GM21619 (cell line): ENCODE data around the gene PCDHA8.
"Not testable (repeated sequence)": the region's sequence is repeated elsewhere in the genome, so short reads cannot be mapped to it uniquely, and the experiment has no call there.

Experiments
- ATAC-seq: cut with Tn5 transposase; IDR thresholded peaks from one replicate; pipeline ENCODE4 v1.9.1; 2021; ENCODE audit not compliant: unreplicated experiment

Gene PCDHA8

DNA sequence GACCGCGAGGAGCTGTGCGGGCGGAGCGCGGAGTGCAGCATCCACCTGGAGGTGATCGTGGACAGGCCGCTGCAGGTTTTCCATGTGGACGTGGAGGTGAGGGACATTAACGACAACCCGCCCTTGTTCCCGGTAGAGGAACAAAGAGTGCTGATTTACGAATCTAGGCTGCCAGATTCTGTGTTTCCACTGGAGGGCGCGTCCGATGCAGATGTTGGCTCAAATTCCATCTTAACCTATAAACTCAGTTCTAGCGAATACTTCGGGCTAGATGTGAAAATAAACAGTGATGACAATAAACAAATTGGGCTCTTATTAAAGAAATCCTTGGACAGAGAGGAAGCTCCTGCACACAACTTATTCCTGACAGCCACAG, 12.6 kb upstream of the PCDHA8 start:
- ATAC-seq: no peak

DNA sequence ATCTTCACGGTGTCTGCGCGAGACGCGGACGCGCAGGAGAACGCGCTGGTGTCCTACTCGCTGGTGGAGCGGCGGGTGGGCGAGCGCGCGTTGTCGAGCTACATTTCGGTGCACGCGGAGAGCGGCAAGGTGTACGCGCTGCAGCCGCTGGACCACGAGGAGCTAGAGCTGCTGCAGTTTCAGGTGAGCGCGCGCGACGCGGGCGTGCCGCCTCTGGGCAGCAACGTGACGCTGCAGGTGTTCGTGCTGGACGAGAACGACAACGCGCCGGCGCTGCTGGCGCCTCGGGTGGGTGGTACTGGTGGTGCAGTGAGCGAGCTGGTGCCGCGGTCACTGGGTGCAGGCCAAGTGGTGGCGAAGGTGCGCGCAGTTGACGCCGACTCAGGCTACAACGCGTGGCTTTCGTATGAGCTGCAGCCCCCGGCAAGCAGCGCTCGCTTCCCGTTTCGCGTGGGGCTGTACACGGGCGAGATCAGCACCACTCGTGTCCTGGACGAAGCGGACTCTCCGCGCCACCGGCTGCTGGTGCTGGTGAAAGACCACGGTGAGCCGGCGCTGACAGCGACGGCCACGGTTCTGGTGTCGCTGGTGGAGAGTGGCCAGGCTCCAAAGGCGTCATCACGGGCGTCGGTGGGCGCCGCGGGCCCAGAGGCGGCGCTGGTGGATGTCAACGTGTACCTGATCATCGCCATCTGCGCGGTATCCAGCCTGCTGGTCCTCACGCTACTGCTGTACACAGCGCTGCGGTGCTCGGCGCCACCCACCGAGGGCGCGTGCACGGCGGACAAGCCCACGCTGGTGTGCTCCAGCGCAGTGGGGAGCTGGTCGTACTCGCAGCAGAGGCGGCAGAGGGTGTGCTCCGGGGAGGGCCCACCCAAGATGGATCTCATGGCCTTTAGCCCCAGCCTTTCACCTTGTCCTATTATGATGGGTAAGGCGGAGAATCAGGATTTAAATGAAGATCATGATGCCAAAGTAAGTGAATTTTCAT, 11.2 kb upstream of the PCDHA8 start:
- ATAC-seq: not testable (repeated sequence)

- no peak for ATAC-seq
Measured at GRCh38 chr5:140833993-140834392, 7.0 kb upstream of the PCDHA8 start, which contains the start of gene PCDHA7. Gene PCDHA7, plus strand, starts transcription at chr5:140834269. Its CDS starts 115 bp downstream, at chr5:140834384.

- not testable (repeated sequence) for ATAC-seq
Measured at GRCh38 chr5:140834439-140835008, 6.5 kb upstream of the PCDHA8 start.

DNA sequence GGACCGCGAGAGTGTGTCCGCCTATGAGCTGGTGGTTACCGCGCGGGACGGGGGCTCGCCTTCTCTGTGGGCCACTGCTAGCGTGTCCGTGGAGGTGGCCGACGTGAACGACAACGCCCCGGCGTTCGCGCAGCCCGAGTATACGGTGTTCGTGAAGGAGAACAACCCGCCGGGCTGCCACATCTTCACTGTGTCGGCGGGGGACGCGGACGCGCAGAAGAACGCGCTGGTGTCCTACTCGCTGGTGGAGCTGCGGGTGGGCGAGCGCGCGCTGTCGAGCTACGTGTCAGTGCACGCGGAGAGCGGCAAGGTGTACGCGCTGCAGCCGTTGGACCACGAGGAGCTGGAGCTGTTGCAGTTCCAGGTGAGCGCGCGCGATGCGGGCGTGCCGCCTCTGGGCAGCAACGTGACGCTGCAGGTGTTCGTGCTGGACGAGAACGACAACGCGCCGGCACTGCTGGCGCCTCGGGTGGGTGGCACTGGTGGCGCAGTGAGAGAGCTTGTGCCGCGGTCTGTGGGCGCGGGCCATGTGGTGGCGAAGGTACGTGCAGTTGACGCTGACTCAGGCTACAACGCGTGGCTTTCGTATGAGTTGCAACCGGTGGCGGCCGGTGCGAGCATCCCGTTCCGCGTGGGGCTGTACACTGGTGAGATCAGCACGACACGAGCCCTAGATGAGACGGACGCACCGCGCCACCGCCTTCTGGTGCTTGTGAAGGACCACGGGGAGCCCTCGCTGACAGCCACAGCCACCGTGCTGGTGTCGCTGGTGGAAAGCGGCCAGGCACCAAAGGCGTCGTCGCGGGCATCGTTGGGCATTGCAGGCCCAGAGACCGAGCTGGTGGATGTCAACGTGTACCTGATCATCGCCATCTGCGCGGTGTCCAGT, 5.1 kb upstream of the PCDHA8 start:
- ATAC-seq: no peak

DNA sequence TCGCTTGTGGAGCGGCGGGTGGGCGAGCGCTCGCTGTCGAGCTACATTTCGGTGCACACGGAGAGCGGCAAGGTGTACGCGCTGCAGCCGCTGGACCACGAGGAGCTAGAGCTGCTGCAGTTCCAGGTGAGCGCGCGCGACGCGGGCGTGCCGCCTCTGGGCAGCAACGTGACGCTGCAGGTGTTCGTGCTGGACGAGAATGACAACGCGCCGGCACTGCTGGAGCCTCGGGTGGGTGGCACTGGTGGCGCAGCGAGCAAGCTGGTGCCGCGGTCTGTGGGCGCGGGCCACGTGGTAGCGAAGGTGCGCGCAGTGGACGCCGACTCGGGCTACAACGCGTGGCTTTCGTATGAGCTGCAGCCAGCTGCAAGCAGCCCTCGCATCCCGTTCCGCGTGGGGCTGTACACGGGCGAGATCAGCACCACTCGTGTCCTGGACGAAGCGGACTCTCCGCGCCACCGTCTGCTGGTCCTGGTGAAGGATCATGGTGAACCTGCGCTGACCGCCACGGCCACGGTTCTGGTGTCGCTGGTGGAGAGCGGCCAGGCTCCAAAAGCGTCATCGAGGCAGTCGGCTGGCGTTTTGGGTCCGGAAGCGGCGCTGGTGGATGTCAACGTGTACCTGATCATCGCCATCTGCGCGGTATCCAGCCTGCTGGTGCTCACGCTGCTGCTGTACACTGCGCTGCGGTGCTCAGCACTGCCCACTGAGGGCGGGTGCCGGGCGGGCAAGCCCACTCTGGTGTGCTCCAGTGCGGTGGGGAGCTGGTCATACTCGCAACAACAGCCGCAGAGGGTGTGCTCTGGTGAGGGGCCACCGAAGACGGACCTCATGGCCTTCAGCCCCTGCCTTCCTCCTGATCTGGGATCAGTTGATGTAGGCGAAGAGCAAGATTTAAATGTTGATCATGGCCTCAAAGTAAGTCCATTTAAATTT, 2.1 kb downstream of the PCDHA8 start:
- ATAC-seq: no peak

GRCh38 chr5:140848139-140849102, 7.4 kb downstream of the PCDHA8 start, which contains the start of gene PCDHA9:
Gene PCDHA9, plus strand, starts transcription at chr5:140848382. Its CDS starts 114 bp downstream, at chr5:140848496.
- not testable (repeated sequence) for ATAC-seq

DNA sequence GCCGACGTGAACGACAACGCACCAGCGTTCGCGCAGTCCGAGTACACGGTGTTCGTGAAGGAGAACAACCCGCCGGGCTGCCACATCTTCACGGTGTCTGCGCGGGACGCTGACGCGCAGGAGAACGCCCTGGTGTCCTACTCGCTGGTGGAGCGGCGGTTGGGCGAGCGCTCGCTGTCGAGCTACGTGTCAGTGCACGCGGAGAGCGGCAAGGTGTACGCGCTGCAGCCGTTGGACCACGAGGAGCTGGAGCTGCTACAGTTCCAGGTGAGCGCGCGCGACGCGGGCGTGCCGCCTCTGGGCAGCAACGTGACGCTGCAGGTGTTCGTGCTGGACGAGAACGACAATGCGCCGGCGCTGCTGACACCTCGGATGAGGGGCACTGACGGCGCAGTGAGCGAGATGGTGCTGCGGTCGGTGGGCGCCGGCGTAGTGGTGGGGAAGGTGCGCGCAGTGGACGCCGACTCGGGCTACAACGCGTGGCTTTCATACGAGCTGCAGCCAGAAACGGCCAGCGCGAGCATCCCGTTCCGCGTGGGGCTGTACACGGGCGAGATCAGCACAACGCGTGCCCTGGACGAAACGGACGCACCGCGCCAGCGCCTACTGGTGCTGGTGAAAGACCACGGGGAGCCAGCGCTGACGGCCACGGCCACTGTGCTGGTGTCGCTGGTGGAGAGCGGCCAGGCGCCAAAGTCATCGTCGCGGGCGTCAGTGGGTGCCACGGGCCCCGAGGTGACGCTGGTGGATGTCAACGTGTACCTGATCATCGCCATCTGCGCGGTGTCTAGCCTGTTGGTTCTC, 9.0 kb downstream of the PCDHA8 start:
- not testable (repeated sequence) for ATAC-seq

DNA sequence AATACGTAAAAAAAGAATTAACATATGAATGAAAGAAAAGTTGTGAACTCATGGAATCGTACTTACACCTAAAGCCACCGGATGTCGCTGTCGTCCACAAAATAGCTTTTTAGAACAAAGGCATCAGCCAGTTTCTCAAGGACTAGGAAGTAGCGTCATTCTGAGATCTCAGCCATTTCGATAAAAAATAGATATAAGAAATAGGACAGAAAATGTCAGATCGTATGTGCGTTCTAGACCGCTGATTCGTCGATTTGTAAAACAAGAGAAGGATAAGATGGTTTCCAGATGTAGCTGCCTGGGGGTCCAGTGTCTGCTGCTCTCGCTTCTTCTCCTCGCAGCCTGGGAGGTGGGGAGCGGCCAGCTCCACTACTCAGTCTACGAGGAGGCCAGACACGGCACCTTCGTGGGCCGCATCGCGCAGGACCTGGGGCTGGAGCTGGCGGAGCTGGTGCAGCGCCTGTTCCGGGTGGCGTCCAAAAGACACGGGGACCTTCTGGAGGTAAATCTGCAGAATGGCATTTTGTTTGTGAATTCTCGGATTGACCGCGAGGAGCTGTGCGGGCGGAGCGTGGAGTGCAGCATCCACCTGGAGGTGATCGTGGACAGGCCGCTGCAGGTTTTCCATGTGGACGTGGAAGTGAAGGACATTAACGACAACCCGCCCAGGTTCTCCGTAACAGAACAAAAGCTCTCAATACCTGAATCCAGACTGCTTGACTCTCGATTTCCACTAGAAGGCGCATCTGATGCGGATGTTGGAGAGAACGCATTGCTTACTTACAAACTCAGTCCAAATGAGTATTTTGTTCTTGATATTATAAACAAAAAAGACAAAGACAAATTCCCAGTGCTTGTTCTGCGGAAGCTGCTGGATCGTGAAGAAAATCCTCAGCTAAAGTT, 15.0 kb downstream of the PCDHA8 start, which contains the start of gene PCDHA10:
TSS of gene PCDHA10 (plus strand) at position 126 of the 903 bp plus-strand sequence. CDS start at position 278, 152 bp downstream.
- ATAC-seq: no peak

DNA sequence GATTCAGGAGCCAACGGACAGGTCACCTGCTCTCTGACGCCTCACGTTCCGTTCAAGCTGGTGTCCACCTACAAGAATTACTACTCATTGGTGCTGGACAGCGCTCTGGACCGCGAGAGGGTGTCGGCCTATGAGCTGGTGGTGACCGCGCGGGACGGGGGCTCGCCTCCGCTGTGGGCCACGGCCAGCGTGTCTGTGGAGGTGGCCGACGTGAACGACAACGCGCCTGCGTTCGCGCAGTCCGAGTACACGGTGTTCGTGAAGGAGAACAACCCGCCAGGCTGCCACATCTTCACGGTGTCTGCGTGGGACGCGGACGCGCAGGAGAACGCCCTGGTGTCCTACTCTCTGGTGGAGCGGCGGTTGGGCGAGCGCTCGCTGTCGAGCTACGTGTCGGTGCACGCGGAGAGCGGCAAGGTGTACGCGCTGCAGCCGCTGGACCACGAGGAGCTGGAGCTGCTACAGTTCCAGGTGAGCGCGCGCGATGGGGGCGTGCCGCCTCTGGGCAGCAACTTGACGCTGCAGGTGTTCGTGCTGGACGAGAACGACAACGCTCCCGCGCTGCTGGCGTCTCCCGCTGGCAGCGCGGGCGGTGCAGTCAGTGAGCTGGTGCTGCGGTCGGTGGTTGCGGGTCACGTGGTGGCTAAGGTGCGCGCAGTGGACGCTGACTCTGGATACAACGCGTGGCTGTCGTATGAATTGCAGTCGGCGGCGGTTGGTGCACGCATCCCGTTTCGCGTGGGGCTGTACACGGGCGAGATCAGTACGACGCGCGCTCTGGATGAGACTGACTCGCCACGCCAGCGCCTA, 16.4 kb downstream of the PCDHA8 start:
- no peak for ATAC-seq

GRCh38 chr5:140857987-140858240, 16.9 kb downstream of the PCDHA8 start:
- ATAC-seq: no peak

DNA sequence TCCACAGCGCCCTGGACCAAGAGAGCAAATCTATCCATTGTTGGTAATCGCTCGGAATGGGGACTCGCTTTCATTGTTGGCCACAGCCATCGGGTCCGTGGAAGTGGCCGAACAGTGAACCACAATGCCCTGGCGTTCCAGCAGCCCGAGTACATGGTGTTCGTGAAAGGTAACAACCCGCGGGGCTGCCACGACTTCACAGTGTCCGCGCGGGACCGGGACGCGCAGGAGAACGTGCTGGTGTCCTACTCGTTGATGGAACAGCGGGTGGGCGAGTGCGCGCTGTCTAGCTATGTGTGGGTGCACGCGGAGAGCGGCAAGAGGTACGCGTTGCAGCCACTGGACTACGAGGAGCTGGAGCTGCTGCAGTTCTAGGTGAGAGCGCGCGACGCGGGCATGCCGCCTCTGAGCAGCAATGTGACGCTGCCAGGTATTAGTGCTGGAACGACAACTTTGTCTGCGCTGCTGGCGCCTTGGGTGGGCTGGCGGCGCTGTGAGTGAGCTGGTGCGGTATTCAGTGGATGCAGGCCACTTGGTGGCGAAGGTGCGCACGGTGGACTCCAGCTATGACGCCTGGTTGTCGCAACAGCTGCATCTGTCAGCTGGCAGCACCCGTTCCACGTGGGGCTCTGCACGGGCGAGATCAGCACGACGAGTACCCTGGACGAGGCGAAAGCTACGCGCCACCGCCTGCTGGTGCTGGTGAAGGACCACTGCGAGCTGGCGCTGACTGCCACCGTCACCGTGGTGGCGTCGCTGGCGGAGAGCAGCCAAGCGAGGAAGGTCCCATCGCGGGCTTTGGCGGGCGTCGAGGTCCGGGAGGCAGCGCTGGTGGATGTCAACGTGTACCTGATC, 21.7 kb downstream of the PCDHA8 start:
- ATAC-seq: no peak

DNA sequence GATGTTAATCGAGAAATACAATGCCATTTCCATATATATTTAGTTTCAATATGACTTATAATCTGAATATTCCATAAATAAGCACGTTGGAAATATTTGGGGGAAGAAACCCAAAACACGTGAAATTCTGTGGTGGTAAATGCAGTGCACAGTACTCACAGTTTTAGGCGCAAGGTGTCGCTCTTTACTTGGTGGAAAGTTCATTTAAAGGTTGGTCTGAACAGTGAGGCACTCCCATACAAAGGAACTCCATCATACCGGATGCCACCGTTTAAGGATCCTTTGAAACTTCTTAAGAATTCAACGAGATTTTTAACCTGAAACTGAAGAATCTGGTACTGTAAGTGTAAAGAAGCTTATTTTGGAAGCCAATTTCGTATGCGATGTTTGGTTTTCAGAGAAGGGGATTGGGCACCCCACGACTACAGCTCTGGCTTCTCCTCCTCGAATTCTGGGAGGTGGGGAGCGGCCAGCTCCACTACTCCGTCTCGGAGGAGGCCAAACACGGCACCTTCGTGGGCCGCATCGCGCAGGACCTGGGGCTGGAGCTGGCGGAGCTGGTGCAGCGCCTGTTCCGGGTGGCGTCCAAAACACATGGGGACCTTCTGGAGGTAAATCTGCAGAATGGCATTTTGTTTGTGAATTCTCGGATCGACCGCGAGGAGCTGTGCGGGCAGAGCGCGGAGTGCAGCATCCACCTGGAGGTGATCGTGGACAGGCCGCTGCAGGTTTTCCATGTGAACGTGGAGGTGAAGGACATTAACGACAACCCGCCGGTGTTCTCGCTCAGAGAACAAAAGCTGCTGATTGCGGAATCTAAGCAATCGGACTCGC, 28.0 kb downstream of the PCDHA8 start, which contains the start of gene PCDHA11:
TSS of gene PCDHA11 (plus strand) at position 237 of the 834 bp plus-strand sequence. CDS start at position 384, 147 bp downstream.
- no peak for ATAC-seq

DNA sequence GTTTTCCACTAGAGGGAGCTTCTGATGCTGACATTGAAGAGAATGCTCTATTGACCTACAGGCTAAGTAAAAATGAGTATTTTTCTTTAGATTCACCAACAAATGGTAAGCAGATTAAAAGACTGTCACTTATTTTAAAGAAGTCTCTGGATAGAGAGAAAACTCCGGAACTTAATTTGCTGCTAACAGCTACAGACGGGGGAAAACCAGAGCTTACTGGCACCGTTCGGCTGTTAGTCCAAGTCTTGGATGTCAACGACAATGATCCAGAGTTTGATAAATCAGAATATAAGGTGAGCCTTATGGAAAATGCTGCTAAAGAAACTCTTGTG, 28.5 kb downstream of the PCDHA8 start:
- ATAC-seq: no peak
